ENCODE measurements around the gene RAP1GAP.
"Not testable (repeated sequence)": the region's sequence is repeated elsewhere in the genome, so short reads cannot be mapped to it uniquely, and the experiment has no call there.

Gene RAP1GAP

GRCh38 chr1:21568809-21569385 lies 100.3 kb downstream of the RAP1GAP start:
- no peak for DNase-seq (ENCODE audit: low spot score)

GRCh38 chr1:21568006-21568746 lies 101.0 kb downstream of the RAP1GAP start:
- DNase-seq (ENCODE audit: low spot score), result no peak

- DNase-seq (ENCODE audit: low spot score), result no peak
Observed at GRCh38 chr1:21567241-21568005, 101.7 kb downstream of the RAP1GAP start.

GRCh38 chr1:21566361-21566760 lies 102.8 kb downstream of the RAP1GAP start:
- not testable (repeated sequence) for DNase-seq (ENCODE audit: low spot score)

- no peak for DNase-seq (ENCODE audit: low spot score)
Observed at GRCh38 chr1:21565285-21565684, 103.9 kb downstream of the RAP1GAP start.

- no peak for DNase-seq (ENCODE audit: low spot score)
Observed at GRCh38 chr1:21564521-21565095, 104.5 kb downstream of the RAP1GAP start.

- DNase-seq (ENCODE audit: low spot score), result no peak
Observed at GRCh38 chr1:21563971-21564370, 105.2 kb downstream of the RAP1GAP start.

GRCh38 chr1:21562896-21563295 lies 106.3 kb downstream of the RAP1GAP start:
- no peak for DNase-seq (ENCODE audit: low spot score)

- DNase-seq (ENCODE audit: low spot score), result no peak
Observed at GRCh38 chr1:21560916-21561638, 108.1 kb downstream of the RAP1GAP start.

GRCh38 chr1:21559788-21560567 lies 109.2 kb downstream of the RAP1GAP start:
- no peak for DNase-seq (ENCODE audit: low spot score)

- DNase-seq (ENCODE audit: low spot score), result no peak
Observed at GRCh38 chr1:21553116-21553926, 115.8 kb downstream of the RAP1GAP start.

GRCh38 chr1:21552715-21553114 lies 116.4 kb downstream of the RAP1GAP start:
- no peak for DNase-seq (ENCODE audit: low spot score)

GRCh38 chr1:21550866-21551475 lies 118.2 kb downstream of the RAP1GAP start:
- no peak for DNase-seq (ENCODE audit: low spot score)

- DNase-seq (ENCODE audit: low spot score), result no peak
Observed at GRCh38 chr1:21550097-21550496, 119.1 kb downstream of the RAP1GAP start.

GRCh38 chr1:21547876-21548275 lies 121.3 kb downstream of the RAP1GAP start:
- DNase-seq (ENCODE audit: low spot score), result peak; percentile 37

All from putamen (tissue), 1 donor.